Neural cell (in vitro differentiated cells): Measurements from ENCODE around the gene NOSTRIN. TPM values are rescaled to one million over a fixed set of nuclear protein-coding genes. Genes with fewer than 3 reads are reported as not detected.

Experiments used
- H2AFZ ChIP-seq: fragments of 200-600, 300-800 bp; sonication (generic), shearing (Covaris generic); 2 replicates; pipeline ENCODE4 v1.6.0; 2014; ENCODE audit warnings: low read depth, mild to moderate bottlenecking, antibody characterized with exemption, low read length, moderate library complexity
- H3F3A ChIP-seq: fragments of 200-600 bp; shearing (Covaris generic); 2 replicates; pipeline ENCODE4 v1.6.1; 2016; ENCODE audit warnings: mild to moderate bottlenecking, moderate library complexity, mixed read lengths, antibody characterized with exemption, low read length; ENCODE audit not compliant: insufficient read depth, poor library complexity, severe bottlenecking
- H3K27ac ChIP-seq: fragments of 200-600, 300-800 bp; sonication (generic), shearing (Covaris generic); 2 replicates; pipeline ENCODE4 v1.5.1; 2014; ENCODE audit warnings: mild to moderate bottlenecking, low read length, moderate library complexity
- H3K27me3 ChIP-seq: fragments of 300-800, 200-600 bp; sonication (generic), shearing (Covaris generic); 2 replicates; pipeline ENCODE4 v1.6.0; 2014; ENCODE audit warnings: mild to moderate bottlenecking, low read depth, low read length, moderate library complexity; ENCODE audit not compliant: insufficient read depth
- H3K36me3 ChIP-seq: fragments of 300-800, 200-600 bp; sonication (generic), shearing (Covaris generic); 2 replicates; pipeline ENCODE4 v1.5.1; 2014; ENCODE audit warnings: mild to moderate bottlenecking, antibody characterized with exemption, low read length, moderate library complexity; ENCODE audit not compliant: insufficient read depth
- H3K4me2 ChIP-seq: fragments of 300-800, 200-600 bp; sonication (generic), shearing (Covaris generic); 2 replicates; pipeline ENCODE4 v1.6.0; 2014; ENCODE audit warnings: mild to moderate bottlenecking, low read length
- H3K4me3 ChIP-seq: fragments of 300-800, 200-600 bp; sonication (generic), shearing (Covaris generic); 2 replicates; pipeline ENCODE4 v1.5.1; 2014; ENCODE audit warnings: mild to moderate bottlenecking, low read length, moderate library complexity
- H3K79me2 ChIP-seq: fragments of 200-600 bp; shearing (Covaris generic); replicated peaks from 2 replicates; pipeline ENCODE4 v1.6.0; 2014; ENCODE audit warnings: mild to moderate bottlenecking, low read length, moderate library complexity; ENCODE audit not compliant: insufficient read depth
- H3K9ac ChIP-seq: fragments of 300-800, 200-600 bp; sonication (generic), shearing (Covaris generic); 2 replicates; pipeline ENCODE4 v1.6.1; 2016; ENCODE audit warnings: mild to moderate bottlenecking, low read length, mixed read lengths
- H3K9me2 ChIP-seq: fragments of 200-600 bp; shearing (Covaris generic); 2 replicates; pipeline ENCODE4 v1.6.1; 2016; ENCODE audit warnings: mild to moderate bottlenecking, low read length, mixed read lengths; ENCODE audit not compliant: insufficient read depth
- H3K9me3 ChIP-seq: fragments of 200-600, 300-800 bp; sonication (generic), shearing (Covaris generic); 2 replicates; pipeline ENCODE4 v1.6.1; 2016; ENCODE audit warnings: mild to moderate bottlenecking, mixed run types, low read length, moderate library complexity, mixed read lengths
- H4K20me1 ChIP-seq: fragments of 200-600 bp; shearing (Covaris generic); 2 replicates; pipeline ENCODE4 v1.6.1; 2016; ENCODE audit warnings: mild to moderate bottlenecking, mixed run types; ENCODE audit not compliant: insufficient read depth
- CTCF ChIP-seq: fragments of 450-650 bp; IDR thresholded peaks from 2 replicates; pipeline ENCODE4 v1.5.1; 2014; ENCODE audit warnings: antibody characterized with exemption, mild to moderate bottlenecking, moderate library complexity; ENCODE audit not compliant: poor library complexity, severe bottlenecking
- EP300 ChIP-seq: fragments of 450-650 bp; conservative IDR thresholded peaks from 2 replicates; pipeline ENCODE4 v1.6.1; 2014; ENCODE audit warnings: antibody characterized with exemption, mild to moderate bottlenecking, moderate library complexity; ENCODE audit not compliant: poor library complexity, severe bottlenecking
- EZH2 ChIP-seq: fragments of 200-600, 300-800 bp; shearing (Covaris generic), sonication (generic); IDR thresholded peaks from 2 replicates; pipeline ENCODE4 v1.6.1; 2014; ENCODE audit warnings: antibody characterized with exemption, low read length, borderline replicate concordance, mild to moderate bottlenecking; ENCODE audit not compliant: insufficient read depth, poor library complexity, severe bottlenecking
- MXI1 ChIP-seq: fragments of 450-650 bp; conservative IDR thresholded peaks from 2 replicates; pipeline ENCODE4 v1.6.1; 2014; ENCODE audit warnings: antibody characterized with exemption, mild to moderate bottlenecking; ENCODE audit not compliant: poor library complexity, severe bottlenecking
- POLR2AphosphoS5 ChIP-seq: IDR thresholded peaks from 2 replicates; pipeline ENCODE4 v1.6.1; 2012
- RAD21 ChIP-seq: fragments of 450-650 bp; conservative IDR thresholded peaks from 2 replicates; pipeline ENCODE4 v1.6.1; 2014; ENCODE audit warnings: antibody characterized with exemption, mild to moderate bottlenecking, moderate library complexity
- REST ChIP-seq: IDR thresholded peaks from 2 replicates; pipeline ENCODE4 v1.6.1; 2012; ENCODE audit warnings: borderline replicate concordance
- SMC3 ChIP-seq: fragments of 450-650 bp; conservative IDR thresholded peaks from 2 replicates; pipeline ENCODE4 v1.6.1; 2014; ENCODE audit warnings: antibody characterized with exemption, mild to moderate bottlenecking, moderate library complexity; ENCODE audit not compliant: poor library complexity
- TAF1 ChIP-seq: IDR thresholded peaks from 2 replicates; pipeline ENCODE4 v1.6.1; 2012; ENCODE audit warnings: low read depth
- polyA plus RNA-seq: library from polyadenylated mRNA; depleted of rRNA; stranded (reverse); fragments of >200 nt; gene quantifications from 2 replicates; pipeline ENCODE4 v1.2.3, GENCODE V29; 2014

The NOSTRIN gene
- polyA plus RNA-seq, 1 donor from 2014 or later, result not detected

GRCh38 chr2:168758970-168759820, 43.2 kb upstream of the NOSTRIN start:
- no peaks in the 10 kb centered on the region for H3F3A ChIP-seq

More at GRCh38 chr2:168758970-168759820, 43.2 kb upstream of the NOSTRIN start:
- Histone ChIP-seq H3K27ac (no peak overlapping the region), H3K27me3 (no peaks in the 10 kb centered on the region), H3K9me2 (no peaks in the 10 kb centered on the region), H3K79me2 (no peaks in the 10 kb centered on the region), H2AFZ (no peak overlapping the region), H3K4me3 (no peak overlapping the region), H3K4me2 (no peak overlapping the region), H3K9me3 (no peaks in the 10 kb centered on the region), H3K9ac (no peak overlapping the region), H3K36me3 (no peaks in the 10 kb centered on the region), H4K20me1 (no peaks in the 10 kb centered on the region)
- TF ChIP-seq SMC3 (peak; percentile 83), RAD21 (peak; percentile 80), POLR2AphosphoS5 (no peak), TAF1 (no peak), EP300 (no peak), MXI1 (no peak), EZH2 (no peak), REST (no peak), CTCF (peak; percentile 75)
